IPS DF 6.9 (cell line): ENCODE data around the gene ZNF391.

Experiments used
- DNase-seq: peaks from one replicate; pipeline ENCODE4 v3.0.0-alpha.2; 2013; ENCODE audit warnings: low read depth, low spot score
- H3K27ac ChIP-seq: one replicate; pipeline ENCODE4 v1.5.1; 2013; ENCODE audit warnings: low read length, control low read depth
- H3K27me3 ChIP-seq: 2 replicates; pipeline ENCODE4 v1.6.1; 2013; ENCODE audit warnings: mild to moderate bottlenecking, low read length; ENCODE audit not compliant: control insufficient read depth, insufficient read depth
- H3K36me3 ChIP-seq: 2 replicates; pipeline ENCODE4 v1.6.1; 2013; ENCODE audit warnings: low read length; ENCODE audit not compliant: control insufficient read depth, insufficient read depth
- H3K4me1 ChIP-seq: 2 replicates; pipeline ENCODE4 v1.6.1; 2013; ENCODE audit warnings: low read length; ENCODE audit not compliant: control insufficient read depth, insufficient read depth
- H3K4me3 ChIP-seq: 2 replicates; pipeline ENCODE4 v1.5.1; 2013; ENCODE audit warnings: mild to moderate bottlenecking, low read length
- H3K9me3 ChIP-seq: 2 replicates; pipeline ENCODE4 v1.6.1; 2013; ENCODE audit warnings: low read length, inconsistent platforms; ENCODE audit not compliant: control insufficient read depth, insufficient read depth
- WGBS: extraction: QIAGEN DNeasy Blood & Tissue Kit; methylation state at CpG from one replicate; pipeline ENCODE4 v1.1.7; 2013; ENCODE audit warnings: mixed read lengths, missing lambda C conversion rate; ENCODE audit not compliant: insufficient read length, insufficient coverage; 5-methylcytosine and 5-hydroxymethylcytosine counted together

ZNF391 gene

GRCh38 chr6:27383011-27383410 lies 5.5 kb upstream of the ZNF391 start:
- no peaks in the 10 kb centered on the region for H3K9me3 ChIP-seq
- H3K4me3 ChIP-seq = no peak overlapping the region
- H3K27ac ChIP-seq = no peak overlapping the region
- no CpG with 5 or more reads among the region's 4 CpGs for WGBS
- no peak for DNase-seq
- H3K36me3 ChIP-seq = no peaks in the 10 kb centered on the region
- peaks cover 2% of the 10 kb centered on the region; the same call in 1 of the 2 replicates for H3K4me1 ChIP-seq
- H3K27me3 ChIP-seq = no peaks in the 10 kb centered on the region

- Histone ChIP-seq H3K4me3 (no peak overlapping the region), H3K9me3 (no peaks in the 10 kb centered on the region), H3K27ac (no peak overlapping the region), H3K4me1 (peaks cover 2% of the 10 kb centered on the region; the same call in 1 of the 2 replicates), H3K27me3 (no peaks in the 10 kb centered on the region), H3K36me3 (no peaks in the 10 kb centered on the region)
- WGBS = no CpG with 5 or more reads among the region's 1 CpG
- DNase-seq = no peak
Measured at GRCh38 chr6:27383481-27383880, 5.1 kb upstream of the ZNF391 start.

- Histone ChIP-seq H3K27me3 (no peaks in the 10 kb centered on the region), H3K36me3 (no peaks in the 10 kb centered on the region), H3K4me3 (no peak overlapping the region), H3K27ac (no peak overlapping the region), H3K9me3 (no peaks in the 10 kb centered on the region), H3K4me1 (peaks cover 2% of the 10 kb centered on the region; the same call in 1 of the 2 replicates)
- DNase-seq = no peak
- WGBS = no CpG with 5 or more reads among the region's 1 CpG
Measured at GRCh38 chr6:27392623-27393022, 4.1 kb downstream of the ZNF391 start.

- no CpG with 5 or more reads among the region's 1 CpG for WGBS
- Histone ChIP-seq H3K36me3 (peaks cover 4% of the 10 kb centered on the region; the same call in 1 of the 2 replicates), H3K27ac (no peak overlapping the region), H3K4me3 (no peak overlapping the region), H3K4me1 (no peaks in the 10 kb centered on the region), H3K27me3 (no peaks in the 10 kb centered on the region), H3K9me3 (no peaks in the 10 kb centered on the region; the same call in 1 of the 2 replicates)
- no peak for DNase-seq
Measured at GRCh38 chr6:27394073-27394472, 5.5 kb downstream of the ZNF391 start.

- peaks cover 5% of the 10 kb centered on the region for H3K9me3 ChIP-seq
- H3K36me3 ChIP-seq = peaks cover 21% of the 10 kb centered on the region; the same call in 1 of the 2 replicates
- H3K4me3 ChIP-seq = no peak overlapping the region
- no peak for DNase-seq
- H3K27me3 ChIP-seq = no peaks in the 10 kb centered on the region
- H3K27ac ChIP-seq = no peak overlapping the region
- no peaks in the 10 kb centered on the region for H3K4me1 ChIP-seq
- 100% methylated on average over 3 of the region's 16 CpGs for WGBS
Measured at GRCh38 chr6:27400877-27401642, 12.5 kb downstream of the ZNF391 start.

- H3K4me1 ChIP-seq = no peaks in the 10 kb centered on the region
- no CpG with 5 or more reads among the region's 3 CpGs for WGBS
- H3K4me3 ChIP-seq = no peak overlapping the region
- H3K36me3 ChIP-seq = peaks cover 3% of the 10 kb centered on the region; the same call in 1 of the 2 replicates
- H3K27ac ChIP-seq = no peak overlapping the region
- H3K27me3 ChIP-seq = no peaks in the 10 kb centered on the region
- DNase-seq = no peak
- peaks cover under 1% of the 10 kb centered on the region for H3K9me3 ChIP-seq
Measured at GRCh38 chr6:27406085-27406484, 17.5 kb downstream of the ZNF391 start.

- DNase-seq = no peak
- Histone ChIP-seq H3K4me3 (no peak overlapping the region), H3K4me1 (no peaks in the 10 kb centered on the region), H3K9me3 (no peaks in the 10 kb centered on the region), H3K27me3 (no peaks in the 10 kb centered on the region), H3K27ac (no peak overlapping the region), H3K36me3 (peaks cover 3% of the 10 kb centered on the region; the same call in 1 of the 2 replicates)
- no CpG with 5 or more reads among the region's 8 CpGs for WGBS
Measured at GRCh38 chr6:27407153-27407814, 18.7 kb downstream of the ZNF391 start.

- Histone ChIP-seq H3K27ac (no peak overlapping the region), H3K4me1 (no peaks in the 10 kb centered on the region), H3K27me3 (no peaks in the 10 kb centered on the region), H3K36me3 (no peaks in the 10 kb centered on the region), H3K4me3 (no peak overlapping the region), H3K9me3 (no peaks in the 10 kb centered on the region)
- no CpG with 5 or more reads among the region's 4 CpGs for WGBS
- DNase-seq = no peak
Measured at GRCh38 chr6:27414300-27414699, 25.7 kb downstream of the ZNF391 start.

GRCh38 chr6:27414996-27415395 lies 26.4 kb downstream of the ZNF391 start:
- H3K4me1 ChIP-seq = no peaks in the 10 kb centered on the region
- WGBS = no CpG with 5 or more reads among the region's 1 CpG
- no peaks in the 10 kb centered on the region for H3K36me3 ChIP-seq
- no peak overlapping the region for H3K4me3 ChIP-seq
- no peaks in the 10 kb centered on the region for H3K9me3 ChIP-seq
- no peak for DNase-seq
- no peaks in the 10 kb centered on the region for H3K27me3 ChIP-seq
- no peak overlapping the region for H3K27ac ChIP-seq

- H3K36me3 ChIP-seq = no peaks in the 10 kb centered on the region
- no peaks in the 10 kb centered on the region for H3K9me3 ChIP-seq
- DNase-seq = no peak
- H3K27ac ChIP-seq = no peak overlapping the region
- H3K4me3 ChIP-seq = no peak overlapping the region
- no peaks in the 10 kb centered on the region for H3K4me1 ChIP-seq
- no CpG with 5 or more reads among the region's 2 CpGs for WGBS
- no peaks in the 10 kb centered on the region for H3K27me3 ChIP-seq
Measured at GRCh38 chr6:27415898-27416297, 27.3 kb downstream of the ZNF391 start.
